KG1 (cell line): ENCODE measurements around the gene RNASEH2A.
"Not testable (repeated sequence)": the region's sequence is repeated elsewhere in the genome, so short reads cannot be mapped to it uniquely, and the experiment has no call there.

Experiments used
- DNase-seq: peaks from one replicate; lab custom pipeline; 2025; lab: John Stamatoyannopoulos, UW

RNASEH2A gene

DNA sequence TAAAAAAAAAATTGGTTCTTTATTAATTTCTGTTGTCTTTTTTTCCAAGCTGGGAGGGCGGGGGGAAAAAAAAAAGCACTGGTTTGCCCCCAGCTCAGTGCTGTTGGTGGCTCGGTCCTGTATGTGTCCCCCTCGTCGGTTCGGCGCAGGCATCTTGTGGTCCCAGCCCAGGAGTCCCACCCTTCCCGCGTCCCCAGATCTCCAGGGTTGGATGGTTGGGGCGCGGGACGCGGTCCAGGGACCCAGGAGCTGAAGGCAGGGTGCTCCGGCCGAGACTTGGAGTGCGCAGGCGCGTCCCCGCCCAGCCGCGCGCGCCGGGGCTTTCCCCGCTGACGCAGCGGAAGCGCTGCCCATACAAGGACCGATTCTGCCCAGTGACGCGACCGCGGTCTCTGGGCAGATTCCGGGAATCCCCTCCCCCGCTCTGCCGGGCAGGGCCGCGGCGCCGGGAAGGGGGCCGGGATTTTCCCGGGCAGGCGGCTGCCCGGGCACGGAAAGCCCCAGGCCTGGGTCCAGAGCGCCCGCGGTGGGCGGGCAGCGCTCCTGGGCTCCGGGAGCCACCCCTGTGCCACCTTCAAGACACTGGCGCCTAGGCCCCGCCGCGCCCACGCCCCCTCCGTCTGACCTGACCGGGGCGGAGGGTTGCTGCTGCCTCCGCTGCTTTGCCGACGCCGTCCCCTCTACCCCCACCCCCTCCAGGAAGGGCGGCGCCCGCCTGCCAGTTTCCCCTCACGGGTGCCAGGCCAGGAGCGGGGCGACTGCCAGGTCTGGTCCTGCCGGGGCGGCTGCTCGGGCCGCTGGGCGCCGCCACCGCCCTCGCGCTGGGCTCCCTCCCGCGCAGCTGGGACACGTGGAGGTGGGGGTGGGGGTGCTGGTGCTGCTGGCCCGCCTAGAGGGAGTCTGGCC is 12.8 kb upstream of the RNASEH2A start:
- DNase-seq = peak; percentile 85

DNA sequence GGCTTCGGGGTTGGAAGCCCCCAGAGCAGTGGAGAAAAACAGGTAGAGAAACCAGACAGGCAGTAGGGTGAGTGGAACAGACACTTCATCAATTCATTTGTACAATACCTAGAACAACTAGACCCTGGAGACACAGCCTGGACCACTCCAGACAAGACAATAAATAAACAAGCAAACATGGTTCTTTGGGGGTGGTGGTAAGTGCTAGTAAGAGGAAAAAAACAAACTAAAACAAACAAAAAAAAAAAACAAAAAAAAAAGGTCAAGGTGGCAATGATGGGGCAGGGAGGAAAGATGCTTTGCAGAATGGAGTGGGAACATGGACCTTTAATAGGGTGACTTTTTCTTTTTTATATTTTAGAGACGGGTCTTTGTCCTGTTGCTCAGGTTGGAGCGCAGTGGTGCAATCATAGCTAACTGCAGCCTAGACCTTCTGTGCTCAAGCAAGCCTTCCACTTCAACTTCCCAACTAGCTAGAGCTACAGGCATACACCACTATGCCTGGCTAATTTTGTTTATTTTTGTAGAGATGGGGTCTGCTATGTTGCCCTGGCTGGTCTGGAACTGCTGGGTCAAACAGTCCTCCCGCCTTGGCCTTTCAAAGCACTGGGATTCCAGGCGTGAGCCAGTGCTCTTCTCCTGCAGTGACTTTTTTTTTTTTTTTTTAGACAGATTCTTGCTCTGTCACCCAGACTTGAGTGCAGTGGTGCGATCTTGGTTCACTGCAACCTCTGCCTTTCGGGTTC is 12.0 kb upstream of the RNASEH2A start:
- no peak for DNase-seq

DNA sequence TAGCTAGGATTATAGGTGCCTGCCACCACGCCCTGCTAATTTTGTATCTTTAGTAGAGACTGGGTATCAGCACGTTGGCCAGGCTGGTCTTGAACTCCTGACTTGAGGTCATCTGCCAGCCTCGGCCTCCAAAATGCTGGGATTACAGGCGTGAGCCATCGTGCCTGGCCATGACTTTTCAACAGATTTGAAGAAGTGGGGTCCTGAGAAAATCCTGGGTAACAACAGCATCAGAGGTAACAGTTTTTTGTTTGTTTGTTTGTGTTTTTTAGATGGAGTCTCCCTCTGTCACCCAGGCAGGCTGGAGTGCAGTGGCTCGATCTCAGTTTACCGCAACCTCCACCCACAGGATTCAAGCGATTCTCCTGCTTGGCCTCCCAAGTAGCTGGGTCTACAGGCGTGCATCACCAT is 11.4 kb upstream of the RNASEH2A start:
- DNase-seq = no peak

GRCh38 chr19:12796146-12797071 is 10.0 kb upstream of the RNASEH2A start:
- DNase-seq = peak; percentile 79

GRCh38 chr19:12797141-12797587 is 9.2 kb upstream of the RNASEH2A start:
- DNase-seq = no peak

- not testable (repeated sequence) for DNase-seq
These were observed 8.8 kb upstream of the RNASEH2A start for GRCh38 chr19:12797607-12798006.

GRCh38 chr19:12799742-12800465 is 6.5 kb upstream of the RNASEH2A start:
- DNase-seq = no peak

DNA sequence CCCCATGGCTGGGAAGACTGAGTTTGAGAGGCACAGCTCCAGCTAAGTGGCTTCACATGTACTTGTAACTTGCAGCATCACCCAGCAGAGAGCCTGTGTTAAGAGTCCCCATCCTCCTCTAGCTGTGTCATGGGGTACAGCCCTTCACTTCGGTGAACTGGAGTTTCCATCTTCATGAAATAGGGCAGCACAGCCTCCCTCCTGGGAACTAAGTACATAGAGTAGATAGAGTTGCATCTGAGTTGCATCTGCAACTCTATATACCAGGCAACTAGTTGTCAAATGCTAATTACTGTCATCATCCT is 6.0 kb upstream of the RNASEH2A start:
- no peak for DNase-seq

GRCh38 chr19:12800923-12801465 is 5.4 kb upstream of the RNASEH2A start:
- DNase-seq = no peak

DNA sequence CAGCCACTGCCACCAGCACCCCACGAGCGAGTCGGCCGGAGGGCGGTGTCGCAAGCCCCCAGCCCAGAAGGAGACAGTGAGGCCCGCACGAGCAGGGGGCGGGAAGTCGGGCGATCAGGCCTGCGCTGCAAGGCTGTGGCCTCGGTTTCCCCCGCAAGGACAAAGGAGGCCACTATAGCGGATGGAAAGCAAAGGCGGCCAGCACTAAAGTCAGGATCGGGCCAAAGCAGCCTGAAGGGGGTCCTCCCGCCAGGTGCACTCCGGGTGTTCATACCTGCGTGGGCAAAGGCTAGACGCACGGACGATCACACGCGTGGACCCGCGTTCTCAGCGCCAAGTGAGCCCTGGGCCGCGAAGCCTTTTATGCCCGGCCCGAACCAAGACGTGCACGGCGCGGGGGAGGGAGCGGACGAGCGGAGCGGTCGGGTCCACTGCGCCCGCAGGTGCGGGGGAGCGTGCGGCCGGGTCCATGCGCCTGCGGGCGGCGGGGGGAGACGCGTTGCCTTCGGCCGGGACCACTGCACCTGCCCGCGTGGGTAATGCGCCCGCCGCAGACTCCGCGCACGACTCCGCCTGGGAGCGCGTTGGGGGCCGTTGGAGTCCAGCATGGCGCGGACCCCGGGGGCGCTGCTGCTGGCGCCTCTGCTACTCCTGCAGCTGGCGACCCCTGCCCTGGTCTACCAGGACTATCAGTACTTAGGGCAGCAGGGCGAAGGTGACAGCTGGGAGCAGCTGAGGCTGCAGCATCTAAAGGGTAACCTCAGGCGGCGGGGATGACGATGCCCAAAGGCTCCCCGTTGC is 4.7 kb upstream of the RNASEH2A start, which contains the start of the genes PRDX2 and THSD8:
TSS of gene PRDX2 (minus strand) at position 335 of the 801 bp plus-strand sequence. CDS start 539 bp downstream, outside the sequence.
TSS of gene THSD8 (plus strand) at position 604 of the 801 bp plus-strand sequence. CDS start at position 607, 3 bp downstream.
- DNase-seq = peak; percentile 37

GRCh38 chr19:12802267-12803106 is 3.9 kb upstream of the RNASEH2A start:
- no peak for DNase-seq

- DNase-seq = no peak
These were observed 2.3 kb upstream of the RNASEH2A start for GRCh38 chr19:12804051-12804450.

DNA sequence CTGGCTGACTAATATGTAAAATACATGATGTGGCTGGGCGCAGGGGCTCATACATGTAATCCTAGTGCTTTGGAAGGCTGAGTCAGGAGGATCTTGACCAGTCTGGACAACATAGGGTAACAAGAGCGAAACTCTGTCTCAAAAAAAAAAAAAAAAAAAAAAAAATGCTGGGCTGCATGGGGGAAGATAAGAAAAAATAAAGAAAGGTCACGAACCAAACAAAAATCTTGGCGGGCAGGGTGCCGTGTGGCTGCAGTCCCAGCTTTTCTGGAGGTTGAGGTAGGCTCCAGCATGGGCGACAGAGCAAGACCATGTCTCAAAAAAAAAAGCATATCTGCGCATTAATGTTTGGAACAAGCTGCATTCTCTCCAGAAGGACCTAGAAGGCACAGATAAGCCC is 8.7 kb downstream of the RNASEH2A start:
- no peak for DNase-seq

GRCh38 chr19:12817188-12817587 is 10.8 kb downstream of the RNASEH2A start:
- DNase-seq = not testable (repeated sequence)

DNA sequence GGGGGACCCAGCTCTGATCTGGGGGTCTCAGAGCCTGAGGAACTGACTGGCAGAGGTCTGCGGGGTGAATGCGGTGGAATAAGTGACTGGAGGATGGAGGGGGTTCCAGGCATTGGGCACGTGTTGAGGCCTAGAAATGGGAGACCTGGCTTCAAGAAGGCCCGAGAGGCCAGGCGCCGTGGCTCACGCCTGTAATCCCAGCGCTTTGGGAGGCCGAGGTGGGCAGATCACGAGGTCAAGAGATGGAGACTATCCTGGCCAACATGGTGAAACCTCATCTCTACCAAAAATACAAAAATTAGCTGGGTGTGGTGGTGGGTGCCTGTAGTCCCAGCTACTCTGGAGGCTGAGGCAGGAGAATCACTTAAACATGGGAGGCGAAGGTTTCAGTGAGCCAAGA is 11.4 kb downstream of the RNASEH2A start:
- DNase-seq = not testable (repeated sequence)

- DNase-seq = no peak
These were observed 15.4 kb downstream of the RNASEH2A start for GRCh38 chr19:12821761-12822160.

- no peak for DNase-seq
These were observed 19.1 kb downstream of the RNASEH2A start for GRCh38 chr19:12825254-12826131.

DNA sequence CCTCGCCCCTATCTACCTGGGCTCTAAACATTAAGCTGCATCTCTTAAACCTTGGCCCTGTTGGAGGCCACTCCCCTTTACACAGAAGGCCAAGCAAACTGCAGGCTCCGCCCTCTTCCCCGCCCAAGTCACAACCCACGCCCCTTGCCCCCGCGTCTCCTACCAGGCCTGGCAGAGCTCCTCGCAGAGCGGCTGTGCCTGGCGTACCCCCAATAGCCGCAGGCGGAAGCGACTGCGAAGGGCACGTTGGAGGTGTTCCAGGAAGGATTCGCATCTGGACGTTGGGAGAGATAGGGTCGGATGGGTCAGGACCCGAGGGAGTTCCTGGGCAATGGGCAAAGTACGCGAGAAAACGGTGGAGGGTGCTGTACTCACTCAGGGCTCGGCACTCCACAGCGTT is 22.1 kb downstream of the RNASEH2A start:
- no peak for DNase-seq
